Uterus (tissue), 2 donors: Measurements from ENCODE around the gene NUDT1.

ENCODE experiments used
- POLR2A ChIP-seq, 2 donors: fragments of 450-650 bp; IDR thresholded peaks; one replicate each; pipeline ENCODE4 v1.6.1; 2016; ENCODE audit warnings: antibody characterized with exemption in 2 of 2, mild to moderate bottlenecking in 1 of 2, moderate library complexity in 1 of 2
- TF ChIP-seq, protein P1 (sequence below), 4 experiments: fragments of 200-600 bp in 2 of 4; fragments of 450-650 bp in 2 of 4; sonication (generic) in 2 of 4; IDR thresholded peaks; one replicate each; pipeline ENCODE4 v1.5.1; 2016 to 2019; ENCODE audit warnings: antibody characterized with exemption in 4 of 4, mild to moderate bottlenecking in 2 of 4, moderate library complexity in 1 of 4

- no peak for TF ChIP-seq POLR2A (IDR thresholded peaks at IDR 0.05)
- TF ChIP-seq, protein P1, sequence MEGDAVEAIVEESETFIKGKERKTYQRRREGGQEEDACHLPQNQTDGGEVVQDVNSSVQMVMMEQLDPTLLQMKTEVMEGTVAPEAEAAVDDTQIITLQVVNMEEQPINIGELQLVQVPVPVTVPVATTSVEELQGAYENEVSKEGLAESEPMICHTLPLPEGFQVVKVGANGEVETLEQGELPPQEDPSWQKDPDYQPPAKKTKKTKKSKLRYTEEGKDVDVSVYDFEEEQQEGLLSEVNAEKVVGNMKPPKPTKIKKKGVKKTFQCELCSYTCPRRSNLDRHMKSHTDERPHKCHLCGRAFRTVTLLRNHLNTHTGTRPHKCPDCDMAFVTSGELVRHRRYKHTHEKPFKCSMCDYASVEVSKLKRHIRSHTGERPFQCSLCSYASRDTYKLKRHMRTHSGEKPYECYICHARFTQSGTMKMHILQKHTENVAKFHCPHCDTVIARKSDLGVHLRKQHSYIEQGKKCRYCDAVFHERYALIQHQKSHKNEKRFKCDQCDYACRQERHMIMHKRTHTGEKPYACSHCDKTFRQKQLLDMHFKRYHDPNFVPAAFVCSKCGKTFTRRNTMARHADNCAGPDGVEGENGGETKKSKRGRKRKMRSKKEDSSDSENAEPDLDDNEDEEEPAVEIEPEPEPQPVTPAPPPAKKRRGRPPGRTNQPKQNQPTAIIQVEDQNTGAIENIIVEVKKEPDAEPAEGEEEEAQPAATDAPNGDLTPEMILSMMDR (IDR thresholded peaks at IDR 0.05) = no peak
Observed at GRCh38 chr7:2223321-2223720, 18.7 kb upstream of the NUDT1 start.
